ENCODE measurements around the gene PEX11G.

Gene PEX11G

GRCh38 chr19:7521551-7522071 is 32.8 kb upstream of the PEX11G start:
- DNase-seq = no peak

GRCh38 chr19:7520131-7521051 is 31.6 kb upstream of the PEX11G start:
- no peak for DNase-seq

GRCh38 chr19:7519361-7520130 is 30.7 kb upstream of the PEX11G start:
- no peak for DNase-seq

GRCh38 chr19:7516878-7517277 is 28.0 kb upstream of the PEX11G start:
- no peak for DNase-seq

- DNase-seq = no peak
Observed at GRCh38 chr19:7516333-7516732, 27.5 kb upstream of the PEX11G start.

- DNase-seq = peak; percentile 51
Observed at GRCh38 chr19:7515645-7516151, 26.9 kb upstream of the PEX11G start, which contains the start of gene ZNF358. TSS of gene ZNF358 (plus strand) at chr19:7516103. CDS start at chr19:7519243, 3,140 bp downstream.

- no peak for DNase-seq
Observed at GRCh38 chr19:7515110-7515644, 26.3 kb upstream of the PEX11G start.

GRCh38 chr19:7513809-7514642 is 25.2 kb upstream of the PEX11G start:
- DNase-seq = no peak

GRCh38 chr19:7512400-7512851 is 23.6 kb upstream of the PEX11G start:
- no peak for DNase-seq

GRCh38 chr19:7509625-7510024 is 20.8 kb upstream of the PEX11G start:
- DNase-seq = no peak

GRCh38 chr19:7507884-7508283 is 19.0 kb upstream of the PEX11G start:
- no peak for DNase-seq

GRCh38 chr19:7506385-7507328 is 17.8 kb upstream of the PEX11G start:
- peak; percentile 50 for DNase-seq

- no peak for DNase-seq
Observed at GRCh38 chr19:7505682-7506384, 17.0 kb upstream of the PEX11G start.

GRCh38 chr19:7505288-7505681 is 16.4 kb upstream of the PEX11G start:
- no peak for DNase-seq

- no peak for DNase-seq
Observed at GRCh38 chr19:7504684-7505083, 15.8 kb upstream of the PEX11G start.

GRCh38 chr19:7502552-7502951 is 13.7 kb upstream of the PEX11G start:
- no peak for DNase-seq

- DNase-seq = peak; percentile 62
Observed at GRCh38 chr19:7500811-7501450, 12.1 kb upstream of the PEX11G start.

GRCh38 chr19:7497292-7497691 is 8.5 kb upstream of the PEX11G start:
- no peak for DNase-seq

- no peak for DNase-seq
Observed at GRCh38 chr19:7494416-7495098, 5.7 kb upstream of the PEX11G start.
